Ishikawa (cell line): ENCODE results near the gene NCKIPSD.

Experiments used
- CREB1 ChIP-seq: IDR thresholded peaks from 2 replicates; pipeline ENCODE4 v1.6.1; 2012; ENCODE audit warnings: low read depth
- FOXM1 ChIP-seq: IDR thresholded peaks from 2 replicates; pipeline ENCODE4 v1.6.1; 2012; ENCODE audit warnings: low read depth, borderline replicate concordance
- RAD21 ChIP-seq: IDR thresholded peaks from 2 replicates; pipeline ENCODE4 v1.6.1; 2012; ENCODE audit warnings: low read depth
- TAF1 ChIP-seq: IDR thresholded peaks from 2 replicates; pipeline ENCODE4 v1.6.1; 2012; ENCODE audit warnings: low read depth, mild to moderate bottlenecking
- YY1 ChIP-seq: IDR thresholded peaks from 2 replicates; pipeline ENCODE4 v1.6.1; 2012; ENCODE audit warnings: low read depth
- TF ChIP-seq, protein P1 (sequence below): IDR thresholded peaks from 2 replicates; pipeline ENCODE4 v1.6.1; 2012; ENCODE audit warnings: low read depth, mild to moderate bottlenecking

DNA sequence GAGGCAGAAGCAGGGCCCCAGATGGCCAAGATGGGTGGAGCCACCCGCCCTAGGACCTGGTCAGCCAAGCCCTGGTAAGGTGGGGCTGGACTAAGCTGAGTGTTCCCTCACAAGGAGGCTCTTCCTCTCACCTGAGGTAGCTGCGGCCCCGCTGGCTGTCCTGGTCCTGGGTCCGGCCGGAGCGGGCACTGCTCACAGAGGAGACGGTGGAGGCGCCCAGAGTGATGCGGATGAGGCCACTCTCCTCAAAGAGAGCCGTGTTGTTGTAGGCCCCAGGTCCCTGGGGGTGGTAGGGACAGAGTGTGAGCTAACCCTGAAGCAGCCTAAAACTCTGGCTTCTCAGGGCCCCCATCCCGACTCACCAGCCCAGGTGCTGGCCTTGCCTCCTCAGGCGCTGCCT, 43.1 kb downstream of the NCKIPSD start:
- TF ChIP-seq CREB1 (no peak), FOXM1 (no peak), RAD21 (no peak), TAF1 (no peak), YY1 (no peak)
- TF ChIP-seq, protein P1, sequence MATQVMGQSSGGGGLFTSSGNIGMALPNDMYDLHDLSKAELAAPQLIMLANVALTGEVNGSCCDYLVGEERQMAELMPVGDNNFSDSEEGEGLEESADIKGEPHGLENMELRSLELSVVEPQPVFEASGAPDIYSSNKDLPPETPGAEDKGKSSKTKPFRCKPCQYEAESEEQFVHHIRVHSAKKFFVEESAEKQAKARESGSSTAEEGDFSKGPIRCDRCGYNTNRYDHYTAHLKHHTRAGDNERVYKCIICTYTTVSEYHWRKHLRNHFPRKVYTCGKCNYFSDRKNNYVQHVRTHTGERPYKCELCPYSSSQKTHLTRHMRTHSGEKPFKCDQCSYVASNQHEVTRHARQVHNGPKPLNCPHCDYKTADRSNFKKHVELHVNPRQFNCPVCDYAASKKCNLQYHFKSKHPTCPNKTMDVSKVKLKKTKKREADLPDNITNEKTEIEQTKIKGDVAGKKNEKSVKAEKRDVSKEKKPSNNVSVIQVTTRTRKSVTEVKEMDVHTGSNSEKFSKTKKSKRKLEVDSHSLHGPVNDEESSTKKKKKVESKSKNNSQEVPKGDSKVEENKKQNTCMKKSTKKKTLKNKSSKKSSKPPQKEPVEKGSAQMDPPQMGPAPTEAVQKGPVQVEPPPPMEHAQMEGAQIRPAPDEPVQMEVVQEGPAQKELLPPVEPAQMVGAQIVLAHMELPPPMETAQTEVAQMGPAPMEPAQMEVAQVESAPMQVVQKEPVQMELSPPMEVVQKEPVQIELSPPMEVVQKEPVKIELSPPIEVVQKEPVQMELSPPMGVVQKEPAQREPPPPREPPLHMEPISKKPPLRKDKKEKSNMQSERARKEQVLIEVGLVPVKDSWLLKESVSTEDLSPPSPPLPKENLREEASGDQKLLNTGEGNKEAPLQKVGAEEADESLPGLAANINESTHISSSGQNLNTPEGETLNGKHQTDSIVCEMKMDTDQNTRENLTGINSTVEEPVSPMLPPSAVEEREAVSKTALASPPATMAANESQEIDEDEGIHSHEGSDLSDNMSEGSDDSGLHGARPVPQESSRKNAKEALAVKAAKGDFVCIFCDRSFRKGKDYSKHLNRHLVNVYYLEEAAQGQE = no peak
